ENCODE results near the gene TNC.

DNA sequence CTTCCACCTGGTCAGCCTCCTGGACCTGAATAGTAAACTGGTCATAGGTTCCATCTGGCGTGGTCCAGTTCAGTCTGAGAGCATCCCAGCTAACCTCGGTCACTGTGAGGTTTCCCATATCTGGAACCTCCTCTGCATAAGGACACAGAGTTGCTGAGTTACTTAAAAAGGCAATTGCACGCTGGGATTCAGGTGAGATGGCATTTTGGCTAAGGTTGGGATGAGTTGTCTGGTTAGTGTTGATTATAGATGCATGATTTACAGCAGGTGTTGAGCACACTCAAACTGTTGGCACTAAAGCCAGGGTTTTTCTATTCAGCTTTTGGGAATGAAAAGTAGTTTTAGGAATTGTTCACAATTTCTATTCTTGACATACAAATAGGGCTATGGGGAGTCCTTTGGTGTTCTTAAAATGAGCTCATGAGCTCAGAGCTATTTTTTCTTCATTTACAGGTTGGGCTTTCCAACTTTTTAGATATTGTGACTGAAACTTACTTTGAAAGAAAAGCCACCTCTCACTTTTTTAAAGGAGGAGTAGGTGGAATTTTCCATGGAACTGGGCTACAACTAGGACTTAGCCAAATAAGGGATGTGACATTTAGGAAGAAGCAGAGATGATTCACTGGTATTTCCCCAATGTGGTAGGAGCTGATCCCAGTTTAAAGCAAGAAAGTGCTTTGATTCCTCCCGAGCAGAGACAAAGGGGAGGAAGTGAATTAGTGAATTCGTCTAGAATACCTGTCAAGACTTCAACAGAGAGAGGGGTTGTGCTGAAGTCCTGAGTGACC is 54.7 kb downstream of the TNC start:
- TF ChIP-seq POLR2A (IDR thresholded peaks at IDR 0.05) (no peak), CTCF (IDR thresholded peaks at IDR 0.05) (no peak), EP300 (IDR thresholded peaks at IDR 0.05) (no peak)

Measured in stomach (tissue), 4 donors.